Cardiac muscle cell (in vitro differentiated cells and primary cell): Measurements from ENCODE around the gene VAMP5. TPM values are rescaled to one million over a fixed set of nuclear protein-coding genes. Genes with fewer than 3 reads are reported as not detected.

Experiments
- DNase-seq, 2 donors: peaks; one replicate each; pipeline versions ENCODE4 v3.0.0 to v3.0.0-alpha.2; 2010 to 2017; ENCODE audit warnings: low read depth in 1 of 2, low spot score in 1 of 2
- H3K27ac ChIP-seq: fragments of 200-600 bp; sonication (generic); 2 replicates; pipeline ENCODE4 v1.5.1; 2016
- H3K27me3 ChIP-seq: fragments of 200-600 bp; sonication (generic); 2 replicates; pipeline ENCODE4 v1.6.0; 2016; ENCODE audit warnings: control low read depth
- H3K36me3 ChIP-seq: fragments of 200-600 bp; sonication (generic); 2 replicates; pipeline ENCODE4 v1.5.1; 2016; ENCODE audit warnings: control low read depth
- H3K4me1 ChIP-seq: fragments of 200-600 bp; sonication (generic); 2 replicates; pipeline ENCODE4 v1.8.1; 2017; ENCODE audit warnings: low read depth, mild to moderate bottlenecking, mixed run types
- H3K4me3 ChIP-seq: fragments of 200-600 bp; sonication (generic); 2 replicates; pipeline ENCODE4 v1.5.1; 2016; ENCODE audit warnings: mild to moderate bottlenecking
- H3K9me3 ChIP-seq: fragments of 200-600 bp; sonication (generic); 2 replicates; pipeline ENCODE4 v1.5.1; 2017; ENCODE audit warnings: low read depth, mild to moderate bottlenecking, control low read depth
- CTCF ChIP-seq: IDR thresholded peaks from 2 replicates; pipeline ENCODE4 v1.5.1; 2012; ENCODE audit warnings: low read depth, mild to moderate bottlenecking, low read length
- polyA plus RNA-seq: library from polyadenylated mRNA; unstranded; fragments of >200 nt; fragmentation: Nextera tagmentation; extraction: Ambion mirVana; gene quantifications from 2 replicates; pipeline ENCODE4 v1.2.1, GENCODE V29; 2016
- total RNA-seq: library from RNA; depleted of rRNA; stranded (reverse); fragments of >200 nt; gene quantifications from 2 replicates; pipeline ENCODE4 v1.2.3, GENCODE V29; 2016

Gene VAMP5
- total and polyA plus RNA-seq, 2 experiments from 2014 or later = 7.7 to 19.1 TPM

GRCh38 chr2:85642725-85643124 is 58.5 kb downstream of the VAMP5 start:
- Histone ChIP-seq H3K9me3 (no peaks in the 10 kb centered on the region), H3K27ac (no peak overlapping the region), H3K36me3 (peaks cover 75% of the 10 kb centered on the region), H3K4me3 (no peak overlapping the region), H3K4me1 (no peaks in the 10 kb centered on the region), H3K27me3 (no peaks in the 10 kb centered on the region)
- no peak for DNase-seq
- TF ChIP-seq CTCF = no peak

Other genes with a start within 250 kb of the VAMP5 start
- gene RETSAT, start 229.9 kb upstream of the VAMP5 start, total RNA-seq = 11.6 and 17.6 TPM in 2 replicates
- gene RETSAT, start 229.9 kb upstream of the VAMP5 start, polyA plus RNA-seq = 5.7 and 15.6 TPM in 2 replicates
- gene ELMOD3, start 229.7 kb upstream of the VAMP5 start, total RNA-seq = 18.9 and 20.9 TPM in 2 replicates
- 23.5 and 30.1 TPM in 2 replicates for gene ELMOD3, start 229.7 kb upstream of the VAMP5 start, polyA plus RNA-seq
- gene CAPG, start 174.1 kb upstream of the VAMP5 start, total RNA-seq = 12.3 and 14.0 TPM in 2 replicates
- gene CAPG, start 174.1 kb upstream of the VAMP5 start, polyA plus RNA-seq = 13.0 and 21.2 TPM in 2 replicates
- not detected in 2 replicates for gene SH2D6, start 165.7 kb upstream of the VAMP5 start, total RNA-seq
- gene SH2D6, start 165.7 kb upstream of the VAMP5 start, polyA plus RNA-seq = 1.5 TPM in 1 of 2 replicates, not detected in the other
- gene MAT2A, start 45.3 kb upstream of the VAMP5 start, total RNA-seq = 116 and 225 TPM in 2 replicates
- 405 and 489 TPM in 2 replicates for gene MAT2A, start 45.3 kb upstream of the VAMP5 start, polyA plus RNA-seq
- gene GGCX, start 22.9 kb upstream of the VAMP5 start, total RNA-seq = 18.6 and 24.3 TPM in 2 replicates
- gene GGCX, start 22.9 kb upstream of the VAMP5 start, polyA plus RNA-seq = 32.0 and 33.5 TPM in 2 replicates
- gene VAMP8, start 6.8 kb upstream of the VAMP5 start, total RNA-seq = 8.3 and 15.7 TPM in 2 replicates
- 39.4 and 60.9 TPM in 2 replicates for gene VAMP8, start 6.8 kb upstream of the VAMP5 start, polyA plus RNA-seq
- gene RNF181, start 11.3 kb downstream of the VAMP5 start, total RNA-seq = 152 and 241 TPM in 2 replicates
- gene RNF181, start 11.3 kb downstream of the VAMP5 start, polyA plus RNA-seq = 276 and 328 TPM in 2 replicates
- gene TMEM150A, start 18.3 kb downstream of the VAMP5 start, total RNA-seq = 14.2 and 18.9 TPM in 2 replicates
- 31.8 and 34.0 TPM in 2 replicates for gene TMEM150A, start 18.3 kb downstream of the VAMP5 start, polyA plus RNA-seq
- gene C2orf68, start 27.6 kb downstream of the VAMP5 start, total RNA-seq = 32.6 and 35.5 TPM in 2 replicates
- 37.4 and 52.0 TPM in 2 replicates for gene C2orf68, start 27.6 kb downstream of the VAMP5 start, polyA plus RNA-seq
- gene USP39, start 31.8 kb downstream of the VAMP5 start, total RNA-seq = 110 and 187 TPM in 2 replicates
- gene USP39, start 31.8 kb downstream of the VAMP5 start, polyA plus RNA-seq = 56.0 and 56.6 TPM in 2 replicates
- not detected in 2 replicates for gene SFTPB, start 83.8 kb downstream of the VAMP5 start, total RNA-seq
- gene SFTPB, start 83.8 kb downstream of the VAMP5 start, polyA plus RNA-seq = not detected in 2 replicates
- gene GNLY, start 109.9 kb downstream of the VAMP5 start, total RNA-seq = not detected in 2 replicates
- not detected in 2 replicates for gene GNLY, start 109.9 kb downstream of the VAMP5 start, polyA plus RNA-seq
- gene ATOH8, start 169.6 kb downstream of the VAMP5 start, total RNA-seq = 10.6 and 12.6 TPM in 2 replicates
- 4.8 and 6.3 TPM in 2 replicates for gene ATOH8, start 169.6 kb downstream of the VAMP5 start, polyA plus RNA-seq